ENCODE data around the gene FSTL1.

- no peak for TF ChIP-seq CTCF (IDR thresholded peaks at IDR 0.05; ENCODE audit: control extremely low read depth in 1 of 3, insufficient read depth in 1 of 3, low read depth in 1 of 3, low read length in 3 of 3)
- TF ChIP-seq RXRA (IDR thresholded peaks at IDR 0.05; ENCODE audit: insufficient read depth, low read depth, low read length) = no peak
- no peak for TF ChIP-seq TAF1 (IDR thresholded peaks at IDR 0.05; ENCODE audit: low read depth, low read length)
- TF ChIP-seq SUZ12 (IDR thresholded peaks at IDR 0.05; ENCODE audit: low read length) = no peak
- no peak for TF ChIP-seq EZH2 (IDR thresholded peaks at IDR 0.05; ENCODE audit: low read depth, low read length, severe bottlenecking)
- TF ChIP-seq RAD21 (IDR thresholded peaks at IDR 0.05 in 1 of 2, conservative IDR thresholded peaks at IDR 0.05 in 1 of 2; ENCODE audit: low read depth in 2 of 2, low read length in 2 of 2) = no peak
- no peak for TF ChIP-seq SP4 (IDR thresholded peaks at IDR 0.05; ENCODE audit: low read length)
- TF ChIP-seq SP2 (IDR thresholded peaks at IDR 0.05; ENCODE audit: low read length) = no peak
- no peak for TF ChIP-seq EP300 (IDR thresholded peaks at IDR 0.05; ENCODE audit: borderline replicate concordance in 1 of 2, low read depth in 2 of 2, low read length in 2 of 2)
- TF ChIP-seq TCF12 (IDR thresholded peaks at IDR 0.05; ENCODE audit: low read depth, low read length) = no peak
- no peak for TF ChIP-seq SP1 (IDR thresholded peaks at IDR 0.05; ENCODE audit: low read depth, low read length)
These were observed 46.5 kb upstream of the FSTL1 start for GRCh38 chr3:120497336-120497735.
